ENCODE measurements around the gene NEURL1.

Gene NEURL1

GRCh38 chr10:103590744-103591291 lies 97.3 kb downstream of the NEURL1 start:
- no peaks in the 10 kb centered on the region for H3K9me2 ChIP-seq (replicated peaks; ENCODE audit: insufficient read depth, low read length)
- H3K4me3 ChIP-seq (ENCODE audit: insufficient read depth, low read length, poor library complexity, severe bottlenecking), result no peak overlapping the region
- H3K4me2 ChIP-seq (ENCODE audit: low read depth, low read length, poor library complexity, severe bottlenecking), result no peak overlapping the region
- TF ChIP-seq CTCF (IDR thresholded peaks at IDR 0.05; ENCODE audit: insufficient read depth, low read length, poor library complexity, severe bottlenecking) (no peak), EZH2phosphoT487 (conservative IDR thresholded peaks at IDR 0.05; ENCODE audit: low read length) (no peak)
- H3K27ac ChIP-seq (ENCODE audit: low read depth, low read length), result no peak overlapping the region
- no peaks in the 10 kb centered on the region for H3K27me3 ChIP-seq (ENCODE audit: low read length)
- no peaks in the 10 kb centered on the region for H4K20me1 ChIP-seq (ENCODE audit: low read depth, low read length)
- H3K36me3 ChIP-seq (ENCODE audit: low read length), result no peaks in the 10 kb centered on the region
- no peak overlapping the region for H2AFZ ChIP-seq (ENCODE audit: low read depth, low read length, severe bottlenecking)
- H3F3A ChIP-seq (ENCODE audit: insufficient read depth), result no peaks in the 10 kb centered on the region
- H3K79me2 ChIP-seq (ENCODE audit: insufficient read depth, low read length), result no peaks in the 10 kb centered on the region
- no peak overlapping the region for H3K9ac ChIP-seq (ENCODE audit: low read length)
- no peaks in the 10 kb centered on the region for H3K9me3 ChIP-seq (ENCODE audit: insufficient read depth, low read length)

GRCh38 chr10:103592186-103593021 lies 98.9 kb downstream of the NEURL1 start:
- no peak overlapping the region for H3K9ac ChIP-seq (ENCODE audit: low read length)
- H3K9me2 ChIP-seq (replicated peaks; ENCODE audit: insufficient read depth, low read length), result no peaks in the 10 kb centered on the region
- no peak overlapping the region for H3K4me3 ChIP-seq (ENCODE audit: insufficient read depth, low read length, poor library complexity, severe bottlenecking)
- no peaks in the 10 kb centered on the region for H3K79me2 ChIP-seq (ENCODE audit: insufficient read depth, low read length)
- H3K9me3 ChIP-seq (ENCODE audit: insufficient read depth, low read length), result no peaks in the 10 kb centered on the region
- TF ChIP-seq CTCF (IDR thresholded peaks at IDR 0.05; ENCODE audit: insufficient read depth, low read length, poor library complexity, severe bottlenecking) (peak; percentile 52), EZH2phosphoT487 (conservative IDR thresholded peaks at IDR 0.05; ENCODE audit: low read length) (no peak)
- no peak overlapping the region for H2AFZ ChIP-seq (ENCODE audit: low read depth, low read length, severe bottlenecking)
- no peak overlapping the region for H3K27ac ChIP-seq (ENCODE audit: low read depth, low read length)
- H3K27me3 ChIP-seq (ENCODE audit: low read length), result no peaks in the 10 kb centered on the region
- no peaks in the 10 kb centered on the region for H3K36me3 ChIP-seq (ENCODE audit: low read length)
- H3K4me2 ChIP-seq (ENCODE audit: low read depth, low read length, poor library complexity, severe bottlenecking), result no peak overlapping the region
- no peaks in the 10 kb centered on the region for H4K20me1 ChIP-seq (ENCODE audit: low read depth, low read length)
- no peaks in the 10 kb centered on the region for H3F3A ChIP-seq (ENCODE audit: insufficient read depth)

GRCh38 chr10:103593022-103593570 lies 99.6 kb downstream of the NEURL1 start:
- H3K4me3 ChIP-seq (ENCODE audit: insufficient read depth, low read length, poor library complexity, severe bottlenecking), result no peak overlapping the region
- no peaks in the 10 kb centered on the region for H3K27me3 ChIP-seq (ENCODE audit: low read length)
- H3K36me3 ChIP-seq (ENCODE audit: low read length), result no peaks in the 10 kb centered on the region
- H2AFZ ChIP-seq (ENCODE audit: low read depth, low read length, severe bottlenecking), result no peak overlapping the region
- H3K79me2 ChIP-seq (ENCODE audit: insufficient read depth, low read length), result no peaks in the 10 kb centered on the region
- H3K9me2 ChIP-seq (replicated peaks; ENCODE audit: insufficient read depth, low read length), result no peaks in the 10 kb centered on the region
- no peaks in the 10 kb centered on the region for H3K9me3 ChIP-seq (ENCODE audit: insufficient read depth, low read length)
- TF ChIP-seq CTCF (IDR thresholded peaks at IDR 0.05; ENCODE audit: insufficient read depth, low read length, poor library complexity, severe bottlenecking) (no peak), EZH2phosphoT487 (conservative IDR thresholded peaks at IDR 0.05; ENCODE audit: low read length) (no peak)
- no peaks in the 10 kb centered on the region for H3F3A ChIP-seq (ENCODE audit: insufficient read depth)
- H3K4me2 ChIP-seq (ENCODE audit: low read depth, low read length, poor library complexity, severe bottlenecking), result no peak overlapping the region
- H3K9ac ChIP-seq (ENCODE audit: low read length), result no peak overlapping the region
- H3K27ac ChIP-seq (ENCODE audit: low read depth, low read length), result no peak overlapping the region
- no peaks in the 10 kb centered on the region for H4K20me1 ChIP-seq (ENCODE audit: low read depth, low read length)
